Testis (tissue), 2 donors: Measurements from ENCODE around the gene NTF4.
"Not testable (repeated sequence)": the region's sequence is repeated elsewhere in the genome, so short reads cannot be mapped to it uniquely, and the experiment has no call there.

Experiments
- POLR2A ChIP-seq: fragments of 450-650 bp; IDR thresholded peaks from one replicate; pipeline ENCODE4 v1.6.1; 2017; ENCODE audit warnings: antibody characterized with exemption, mild to moderate bottlenecking, moderate library complexity
- TF ChIP-seq, protein P1 (sequence below), 3 experiments: fragments of 450-650 bp in 2 of 3; fragments of 200-600 bp in 1 of 3; sonication (generic) in 1 of 3; IDR thresholded peaks; one replicate each; pipeline ENCODE4 v1.5.1; 2016 to 2019; ENCODE audit warnings: antibody characterized with exemption in 3 of 3, mild to moderate bottlenecking in 2 of 3, moderate library complexity in 1 of 3

DNA sequence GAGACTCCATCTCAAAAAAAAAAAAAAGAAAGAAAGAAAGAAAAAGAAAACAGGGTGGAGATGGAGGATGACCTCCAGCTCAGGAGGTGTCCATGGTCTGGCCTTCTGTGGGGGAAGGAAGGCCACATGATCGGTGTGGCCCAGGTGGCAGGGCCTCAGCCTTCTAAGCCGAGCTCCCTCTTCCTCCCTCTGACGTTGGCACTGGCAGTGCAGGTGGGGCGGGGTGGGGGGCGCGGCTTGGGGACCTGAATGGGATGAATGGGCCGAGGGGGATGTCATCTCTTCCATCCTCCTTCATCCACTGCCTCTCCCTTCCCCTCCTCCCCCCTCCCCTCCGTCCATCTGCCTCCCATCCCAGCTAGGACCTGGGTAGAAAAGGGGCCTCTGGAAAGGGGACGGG is 24.9 kb downstream of the NTF4 start:
- TF ChIP-seq, protein P1, sequence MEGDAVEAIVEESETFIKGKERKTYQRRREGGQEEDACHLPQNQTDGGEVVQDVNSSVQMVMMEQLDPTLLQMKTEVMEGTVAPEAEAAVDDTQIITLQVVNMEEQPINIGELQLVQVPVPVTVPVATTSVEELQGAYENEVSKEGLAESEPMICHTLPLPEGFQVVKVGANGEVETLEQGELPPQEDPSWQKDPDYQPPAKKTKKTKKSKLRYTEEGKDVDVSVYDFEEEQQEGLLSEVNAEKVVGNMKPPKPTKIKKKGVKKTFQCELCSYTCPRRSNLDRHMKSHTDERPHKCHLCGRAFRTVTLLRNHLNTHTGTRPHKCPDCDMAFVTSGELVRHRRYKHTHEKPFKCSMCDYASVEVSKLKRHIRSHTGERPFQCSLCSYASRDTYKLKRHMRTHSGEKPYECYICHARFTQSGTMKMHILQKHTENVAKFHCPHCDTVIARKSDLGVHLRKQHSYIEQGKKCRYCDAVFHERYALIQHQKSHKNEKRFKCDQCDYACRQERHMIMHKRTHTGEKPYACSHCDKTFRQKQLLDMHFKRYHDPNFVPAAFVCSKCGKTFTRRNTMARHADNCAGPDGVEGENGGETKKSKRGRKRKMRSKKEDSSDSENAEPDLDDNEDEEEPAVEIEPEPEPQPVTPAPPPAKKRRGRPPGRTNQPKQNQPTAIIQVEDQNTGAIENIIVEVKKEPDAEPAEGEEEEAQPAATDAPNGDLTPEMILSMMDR (IDR thresholded peaks at IDR 0.05), result not testable (repeated sequence)
- TF ChIP-seq POLR2A, result not testable (repeated sequence)
